Fibroblast of lung (primary cell): ENCODE results near the gene ENTPD7.

Experiments used
- CTCF ChIP-seq, 2 donors: IDR thresholded peaks in 1 of 2; conservative IDR thresholded peaks in 1 of 2; 1 replicate in 1 of 2; 2 replicates in 1 of 2; pipeline ENCODE4 v1.5.1; 2011 to 2012; ENCODE audit warnings: low read length in 2 of 2, control low read depth in 1 of 2, inconsistent platforms in 1 of 2, low read depth in 1 of 2, mild to moderate bottlenecking in 1 of 2
- EZH2 ChIP-seq: IDR thresholded peaks from 2 replicates; pipeline ENCODE4 v1.5.1; 2012; ENCODE audit warnings: low read length, control low read depth, mild to moderate bottlenecking; ENCODE audit errors: missing control alignments

DNA sequence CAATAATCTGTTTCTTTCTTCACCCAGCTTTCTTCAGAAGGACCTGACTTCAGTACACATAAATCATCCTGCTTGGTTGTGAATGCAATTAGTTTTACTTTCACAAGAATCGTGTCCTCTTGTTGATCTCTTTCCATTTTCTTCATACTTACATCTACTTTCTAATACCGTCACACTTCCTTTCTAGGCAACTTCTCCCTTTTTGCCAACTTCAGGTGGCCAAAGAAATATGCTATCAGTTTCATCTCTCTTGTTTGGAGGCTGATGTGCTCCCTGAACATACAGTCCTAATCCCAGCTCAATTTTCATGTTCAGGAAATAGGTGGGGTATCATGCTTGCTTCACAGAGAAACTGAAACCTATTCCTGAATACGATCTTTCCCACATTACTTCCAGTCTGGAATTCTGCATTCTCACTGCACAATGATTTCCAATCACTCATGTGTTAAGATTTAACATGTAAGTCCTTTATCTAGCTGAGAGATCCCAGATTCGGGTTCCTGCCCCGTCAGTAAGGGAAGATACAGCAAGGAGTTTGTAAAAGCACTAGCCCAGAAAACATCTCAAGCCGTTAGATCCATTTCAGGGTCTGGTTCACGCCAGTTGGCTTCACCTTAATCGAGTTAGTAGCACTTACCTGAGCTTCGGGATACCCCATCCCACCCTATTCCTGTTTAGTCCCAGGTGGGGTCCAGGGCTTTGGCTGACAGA is 40.1 kb upstream of the ENTPD7 start:
- TF ChIP-seq CTCF (conservative IDR thresholded peaks at IDR 0.05 in 1 of 2, IDR thresholded peaks at IDR 0.05 in 1 of 2; ENCODE audit: low read depth in 1 of 2, low read length in 2 of 2) (no peak), EZH2 (no peak)
